Subcutaneous adipose tissue (tissue), 4 donors: ENCODE results near the gene PDE2A. TPM values are rescaled to one million over a fixed set of nuclear protein-coding genes. Genes with fewer than 3 reads are reported as not detected.

Source experiments
- CTCF ChIP-seq: fragments of 450-650 bp; IDR thresholded peaks from one replicate; pipeline ENCODE4 v1.5.1; 2016; ENCODE audit warnings: low read depth, mild to moderate bottlenecking, control low read depth, antibody characterized with exemption, moderate library complexity
- total RNA-seq, 4 donors: library from RNA; depleted of rRNA; stranded (reverse); fragments of >200 nt; gene quantifications; one replicate each; pipeline ENCODE4 v1.1.0, GENCODE V29; 2016

The PDE2A gene
- total RNA-seq, 4 donors from 2014 or later, result 51.2 to 325 (median 74.5) TPM

GRCh38 chr11:72548463-72548862, 125.8 kb downstream of the PDE2A start:
- no peak for TF ChIP-seq CTCF

GRCh38 chr11:72546866-72547265, 127.4 kb downstream of the PDE2A start:
- no peak for TF ChIP-seq CTCF

- no peak for TF ChIP-seq CTCF
Measured at GRCh38 chr11:72544589-72544988, 129.6 kb downstream of the PDE2A start.

GRCh38 chr11:72543849-72544542, 130.2 kb downstream of the PDE2A start:
- TF ChIP-seq CTCF, result no peak

- no peak for TF ChIP-seq CTCF
Measured at GRCh38 chr11:72541257-72541974, 132.8 kb downstream of the PDE2A start.

GRCh38 chr11:72537051-72537450, 137.2 kb downstream of the PDE2A start:
- TF ChIP-seq CTCF, result no peak

GRCh38 chr11:72535194-72535547, 139.1 kb downstream of the PDE2A start:
- no peak for TF ChIP-seq CTCF
